Uterus (tissue), 4 donors: ENCODE results near the gene SLC39A11. TPM values are rescaled to one million over a fixed set of nuclear protein-coding genes. Genes with fewer than 3 reads are reported as not detected.

Experiments
- DNase-seq, 2 donors: peaks; one replicate each; pipeline ENCODE4 v3.0.0-alpha.2; 2019 to 2020
- H3K27ac ChIP-seq, 2 donors: fragments of 200-600 bp; sonication (generic); 1 replicate in 1 of 2; 2 replicates in 1 of 2; pipeline ENCODE4 v1.5.1; 2016 to 2018
- H3K27me3 ChIP-seq, 2 donors: fragments of 200-600 bp; sonication (generic); one replicate each; pipeline ENCODE4 v1.5.1; 2018 to 2019; ENCODE audit warnings: control low read depth in 1 of 2
- H3K36me3 ChIP-seq, 2 donors: fragments of 200-600 bp; sonication (generic); one replicate each; pipeline ENCODE4 v1.5.1; 2019; ENCODE audit warnings: control low read depth in 1 of 2
- H3K4me1 ChIP-seq, 2 donors: fragments of 200-600 bp; sonication (generic); one replicate each; pipeline ENCODE4 v1.5.1; 2018 to 2019; ENCODE audit warnings: control low read depth in 1 of 2
- H3K4me3 ChIP-seq, 2 donors: fragments of 200-600 bp; sonication (generic); 1 replicate in 1 of 2; 2 replicates in 1 of 2; pipeline ENCODE4 v1.5.1; 2018 to 2019; ENCODE audit warnings: mild to moderate bottlenecking in 1 of 2
- H3K9me3 ChIP-seq, 2 donors: fragments of 200-600 bp; sonication (generic); one replicate each; pipeline ENCODE4 v1.5.1; 2019; ENCODE audit warnings: control low read depth in 1 of 2
- POLR2A ChIP-seq, 2 donors: fragments of 450-650 bp; IDR thresholded peaks; one replicate each; pipeline ENCODE4 v1.6.1; 2016; ENCODE audit warnings: antibody characterized with exemption in 2 of 2, mild to moderate bottlenecking in 1 of 2, moderate library complexity in 1 of 2
- intact Hi-C: fragments of 100-400 bp; cut with DNase I; formaldehyde crosslinking; loops from one replicate; pipeline ENCODE4 v1.15.1; 2023; ENCODE audit warnings: low total_unique reads
- total RNA-seq, 4 donors: library from RNA; depleted of rRNA in 3 of 4; stranded (reverse); fragments of >200 nt in 3 of 4; gene quantifications; one replicate each; pipeline versions ENCODE4 v1.1.0 to v1.2.4, GENCODE V29; 2014 to 2023
- TF ChIP-seq, protein P1 (sequence below), 4 experiments: fragments of 200-600 bp in 2 of 4; fragments of 450-650 bp in 2 of 4; sonication (generic) in 2 of 4; IDR thresholded peaks; one replicate each; pipeline ENCODE4 v1.5.1; 2016 to 2019; ENCODE audit warnings: antibody characterized with exemption in 4 of 4, mild to moderate bottlenecking in 2 of 4, moderate library complexity in 1 of 4
- donor health status: DM: yes; HTN: yes; CAD: no.

SLC39A11 gene
- total RNA-seq, 4 donors from 2014 or later, result 5.4 to 56.2 (median 21.0) TPM

DNA sequence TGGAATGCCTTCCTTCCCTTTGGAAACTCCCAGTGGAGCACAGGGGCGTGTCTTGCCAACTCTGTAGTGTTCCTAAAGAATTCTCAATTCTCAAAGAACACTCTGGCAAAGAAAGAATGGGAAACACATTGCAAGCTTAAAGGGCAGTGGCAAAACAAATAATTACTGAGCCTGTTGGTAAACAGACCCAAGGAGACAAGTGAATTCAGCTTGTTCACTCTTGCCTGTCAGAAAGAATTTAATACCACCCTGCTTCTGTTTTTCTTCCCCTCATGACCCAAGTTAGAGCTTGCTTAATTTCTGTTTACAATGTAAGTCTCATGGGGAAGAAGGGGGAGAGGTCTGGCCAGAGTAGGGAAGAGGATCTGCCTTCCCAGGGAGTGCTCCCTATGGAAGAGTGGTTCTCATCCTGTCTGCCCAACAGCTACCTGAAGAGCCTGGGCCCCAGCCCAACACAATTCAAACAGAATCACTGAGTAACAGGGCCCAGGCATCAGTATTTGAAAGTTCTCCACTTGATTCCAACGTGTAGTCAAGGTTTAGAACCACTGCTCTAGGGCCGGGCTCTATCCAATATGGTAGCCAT lies 386.0 kb downstream of the SLC39A11 start:
- H3K27me3 ChIP-seq, result no peaks in the 10 kb centered on the region
- H3K36me3 ChIP-seq, result no peaks in the 10 kb centered on the region
- no peaks in the 10 kb centered on the region for H3K4me1 ChIP-seq
- peaks cover 0 to 6% of the 10 kb centered on the region in 2 donors for H3K9me3 ChIP-seq
- intact Hi-C loops, result no loop called here
- DNase-seq, result no peak
- no peak overlapping the region for H3K4me3 ChIP-seq
- no peak for TF ChIP-seq POLR2A (IDR thresholded peaks at IDR 0.05)
- TF ChIP-seq, protein P1, sequence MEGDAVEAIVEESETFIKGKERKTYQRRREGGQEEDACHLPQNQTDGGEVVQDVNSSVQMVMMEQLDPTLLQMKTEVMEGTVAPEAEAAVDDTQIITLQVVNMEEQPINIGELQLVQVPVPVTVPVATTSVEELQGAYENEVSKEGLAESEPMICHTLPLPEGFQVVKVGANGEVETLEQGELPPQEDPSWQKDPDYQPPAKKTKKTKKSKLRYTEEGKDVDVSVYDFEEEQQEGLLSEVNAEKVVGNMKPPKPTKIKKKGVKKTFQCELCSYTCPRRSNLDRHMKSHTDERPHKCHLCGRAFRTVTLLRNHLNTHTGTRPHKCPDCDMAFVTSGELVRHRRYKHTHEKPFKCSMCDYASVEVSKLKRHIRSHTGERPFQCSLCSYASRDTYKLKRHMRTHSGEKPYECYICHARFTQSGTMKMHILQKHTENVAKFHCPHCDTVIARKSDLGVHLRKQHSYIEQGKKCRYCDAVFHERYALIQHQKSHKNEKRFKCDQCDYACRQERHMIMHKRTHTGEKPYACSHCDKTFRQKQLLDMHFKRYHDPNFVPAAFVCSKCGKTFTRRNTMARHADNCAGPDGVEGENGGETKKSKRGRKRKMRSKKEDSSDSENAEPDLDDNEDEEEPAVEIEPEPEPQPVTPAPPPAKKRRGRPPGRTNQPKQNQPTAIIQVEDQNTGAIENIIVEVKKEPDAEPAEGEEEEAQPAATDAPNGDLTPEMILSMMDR (IDR thresholded peaks at IDR 0.05), result no peak
- no peak overlapping the region for H3K27ac ChIP-seq

DNA sequence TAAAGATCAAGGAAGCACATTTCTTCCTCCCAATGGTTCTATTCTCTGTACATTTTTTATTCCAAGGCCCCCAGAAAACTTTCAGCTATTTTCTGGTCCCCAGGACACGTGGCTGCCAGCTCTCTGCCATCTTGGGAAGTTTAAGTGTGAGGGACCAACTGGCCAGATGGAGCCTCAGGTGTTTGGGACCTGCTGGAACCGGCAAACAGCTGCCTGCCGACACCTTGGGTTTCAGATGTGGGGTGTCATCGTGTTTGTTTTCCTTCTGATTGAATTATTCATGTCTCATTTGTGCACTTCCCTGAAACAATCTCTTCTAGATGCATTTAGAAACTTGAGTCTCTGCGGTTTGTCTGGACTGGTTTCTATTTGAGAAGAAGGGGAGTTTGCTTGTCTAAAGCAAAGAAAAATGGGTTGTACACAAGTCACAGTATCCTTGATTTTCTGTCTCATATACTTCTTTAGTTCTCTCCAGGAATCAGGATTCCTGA lies 386.5 kb downstream of the SLC39A11 start:
- H3K27ac ChIP-seq, result no peak overlapping the region
- H3K27me3 ChIP-seq, result no peaks in the 10 kb centered on the region
- H3K4me3 ChIP-seq, result no peak overlapping the region
- no peak for DNase-seq
- intact Hi-C loops, result no loop called here
- no peaks in the 10 kb centered on the region for H3K4me1 ChIP-seq
- no peaks in the 10 kb centered on the region for H3K36me3 ChIP-seq
- no peak for TF ChIP-seq POLR2A (IDR thresholded peaks at IDR 0.05)
- TF ChIP-seq, protein P1 (IDR thresholded peaks at IDR 0.05), result no peak
- H3K9me3 ChIP-seq, result peaks cover 0 to 6% of the 10 kb centered on the region in 2 donors

DNA sequence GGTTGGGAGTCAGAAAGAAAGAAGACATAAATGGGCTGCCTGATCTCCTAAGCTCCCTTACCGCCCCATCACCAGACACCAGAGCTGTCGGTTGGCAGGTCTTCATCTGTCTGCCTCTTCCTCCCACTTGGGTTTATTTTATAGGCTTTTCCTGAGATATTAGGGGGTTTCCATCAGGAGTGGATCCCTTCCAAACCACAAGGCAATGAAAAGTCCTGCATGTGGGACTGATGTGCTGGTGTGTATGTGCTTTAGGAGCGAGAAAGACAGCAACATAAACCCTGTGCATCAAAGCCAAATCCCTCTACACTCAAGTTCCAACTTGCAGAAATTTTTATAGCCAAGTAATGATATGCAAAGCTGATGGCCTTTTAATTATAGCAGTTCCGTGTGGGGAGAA lies 389.5 kb downstream of the SLC39A11 start:
- TF ChIP-seq, protein P1 (IDR thresholded peaks at IDR 0.05), result no peak
- TF ChIP-seq POLR2A (IDR thresholded peaks at IDR 0.05), result no peak
- intact Hi-C loops, result no loop called here
- no peaks in the 10 kb centered on the region for H3K4me1 ChIP-seq

DNA sequence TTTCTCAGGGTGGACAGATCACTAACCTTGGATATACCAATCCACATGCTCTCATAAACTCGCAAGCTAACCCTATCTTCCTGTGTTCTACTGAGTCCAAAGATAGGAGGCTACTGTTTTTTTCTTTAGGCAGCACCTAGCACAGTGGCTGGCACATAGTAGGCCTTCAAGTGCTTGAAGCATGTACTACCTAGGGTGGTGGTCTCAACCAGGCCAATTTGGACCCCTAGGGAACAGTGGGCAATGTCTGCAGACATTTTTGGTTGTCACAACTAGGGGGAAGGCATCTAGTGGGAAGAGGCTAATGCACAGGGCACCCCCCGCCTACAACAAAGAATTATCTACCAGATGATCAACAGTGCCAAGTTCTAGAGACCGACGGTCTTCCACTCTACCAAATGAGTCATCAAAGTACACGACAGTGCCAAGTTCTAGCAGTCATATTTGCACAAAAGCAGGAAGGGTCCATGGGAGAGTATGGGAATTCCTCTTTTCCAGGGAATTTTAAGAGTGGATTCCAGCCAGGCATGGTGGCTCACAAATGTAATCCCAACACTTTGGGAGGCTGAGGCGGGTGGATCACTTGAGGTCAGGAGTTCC lies 390.3 kb downstream of the SLC39A11 start:
- Histone ChIP-seq H3K4me3 (no peak overlapping the region), H3K36me3 (no peaks in the 10 kb centered on the region), H3K27ac (no peak overlapping the region), H3K4me1 (no peaks in the 10 kb centered on the region), H3K9me3 (no peaks in the 10 kb centered on the region), H3K27me3 (no peaks in the 10 kb centered on the region)
- no peak for DNase-seq
- TF ChIP-seq, protein P1 (IDR thresholded peaks at IDR 0.05), result no peak
- TF ChIP-seq POLR2A (IDR thresholded peaks at IDR 0.05), result no peak
- intact Hi-C loops, result no loop called here

More for the DNA sequence above, 389.5 kb downstream of the SLC39A11 start:
- Histone ChIP-seq H3K36me3 (no peaks in the 10 kb centered on the region), H3K9me3 (no peaks in the 10 kb centered on the region), H3K27me3 (no peaks in the 10 kb centered on the region), H3K4me3 (no peak overlapping the region), H3K27ac (no peak overlapping the region)
- no peak for DNase-seq

DNA sequence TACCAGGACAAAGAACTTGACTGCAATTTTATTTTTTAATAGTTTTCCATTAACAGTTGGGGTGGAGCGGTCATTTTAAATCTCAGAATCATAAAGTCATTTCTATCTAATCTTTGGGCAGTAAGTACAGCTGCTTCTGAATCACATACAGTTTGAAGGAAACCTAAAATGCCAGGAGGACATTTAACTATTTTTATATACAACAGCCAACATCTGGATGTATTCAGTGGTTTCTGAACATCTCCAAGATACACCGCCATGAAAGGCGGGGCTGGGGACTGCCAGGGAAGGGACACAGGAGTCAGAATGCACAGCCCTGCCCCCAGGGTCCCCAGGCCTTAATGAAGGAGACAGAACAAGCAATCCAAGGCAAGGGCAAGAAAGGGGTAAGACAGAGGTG lies 392.3 kb downstream of the SLC39A11 start:
- DNase-seq, result no peak
- Histone ChIP-seq H3K27ac (no peak overlapping the region), H3K36me3 (no peaks in the 10 kb centered on the region), H3K4me3 (no peak overlapping the region), H3K4me1 (no peaks in the 10 kb centered on the region), H3K9me3 (no peaks in the 10 kb centered on the region), H3K27me3 (no peaks in the 10 kb centered on the region)
- TF ChIP-seq POLR2A (IDR thresholded peaks at IDR 0.05), result no peak
- TF ChIP-seq, protein P1 (IDR thresholded peaks at IDR 0.05), result no peak
- intact Hi-C loops, result no loop called here
